Psoas muscle (tissue), 8 donors: ENCODE measurements around the gene GAMT. TPM values are rescaled to one million over a fixed set of nuclear protein-coding genes. Genes with fewer than 3 reads are reported as not detected.
A peak's percentile ranks its signal among the peaks of the same experiment; 100 is the strongest.
"Not testable (repeated sequence)": the region's sequence is repeated elsewhere in the genome, so short reads cannot be mapped to it uniquely, and the experiment has no call there.

ENCODE experiments used
- ATAC-seq, 4 donors: fragments of 200-7000 bp; cut with Tn5 transposase; one replicate each; pipeline ENCODE4 v1.9.1; 2020; ENCODE audit warnings: moderate library complexity in 3 of 4, mild to moderate bottlenecking in 2 of 4
- DNase-seq, 2 donors: peaks; one replicate each; pipeline ENCODE4 v3.0.0-alpha.2; 2020
- H3K27ac ChIP-seq: fragments of 200-600 bp; one replicate; pipeline ENCODE4 v1.8.0; 2022
- H3K27me3 ChIP-seq, 3 donors: fragments of 200-600 bp in 1 of 3; one replicate each; pipeline versions ENCODE4 v1.6.1 to v1.8.0; 2013 to 2022; ENCODE audit warnings: low read length in 2 of 3, mild to moderate bottlenecking in 2 of 3, moderate library complexity in 1 of 3; ENCODE audit not compliant: insufficient read depth in 3 of 3
- H3K36me3 ChIP-seq, 2 donors: fragments of 200-600 bp in 1 of 2; one replicate each; pipeline versions ENCODE4 v1.6.1 to v1.8.0; 2013 to 2022; ENCODE audit warnings: low read depth in 1 of 2, mild to moderate bottlenecking in 1 of 2, moderate library complexity in 1 of 2; ENCODE audit not compliant: insufficient read depth in 1 of 2
- H3K4me1 ChIP-seq: fragments of 200-600 bp; one replicate; pipeline ENCODE4 v1.8.0; 2022
- H3K4me3 ChIP-seq: fragments of 200-600 bp; one replicate; pipeline ENCODE4 v1.8.0; 2022; ENCODE audit warnings: mild to moderate bottlenecking
- H3K9me3 ChIP-seq: fragments of 200-600 bp; one replicate; pipeline ENCODE4 v1.8.0; 2022
- CTCF ChIP-seq: fragments of 200-600 bp; IDR thresholded peaks from one replicate; pipeline ENCODE4 v1.8.0; 2022; ENCODE audit warnings: antibody characterized with exemption
- WGBS, 3 donors: extraction: QIAGEN DNeasy Blood & Tissue Kit; methylation state at CpG; one replicate each; pipeline versions ENCODE4 v1.1.6 to v1.1.7; 2013; 5-methylcytosine and 5-hydroxymethylcytosine counted together
- intact Hi-C, 2 donors: fragments of 100-400 bp; cut with DNase I; formaldehyde crosslinking; loops; one replicate each; pipeline versions ENCODE4 v1.11.0 to v1.14.2; 2022
- polyA plus RNA-seq, 3 donors: library from polyadenylated mRNA; stranded (reverse); fragments of 200-250 nt; gene quantifications; one replicate each; pipeline ENCODE4 v1.2.3, GENCODE V29; 2013
- total RNA-seq, 4 donors: library from RNA; stranded (reverse); fragmentation: NEBNext Ultra II Directional in 2 of 4; extraction: Animal tissue kit (Norgen Biotek cat#: 25700) in 2 of 4; gene quantifications; one replicate each; pipeline versions ENCODE4 v1.2.1 to v1.2.4, GENCODE V29; 2021 to 2023
- donor health status: healthy with polysubstance abuse.
- donor health status: DM: no; HTN: no; CAD: no; lungs with moderate emphysema.
- donor health status: Bipolar disorder and iron deficiency.
- donor health status: healthy.
- donor health status: DM: yes; HTN: yes; CAD: no.
- donor health status: DM: no; HTN: no; CAD: no.
- donor health status: DM: no; HTN: no; CAD: no.
- donor health status: DM: yes; HTN: yes; CAD: no.

Gene GAMT
- total and polyA plus RNA-seq, 7 donors = 162 to 464 (median 237) TPM

- no peak overlapping the region for H3K4me3 ChIP-seq
These were observed 20.6 kb upstream of the GAMT start for GRCh38 chr19:1421958-1422305.

GRCh38 chr19:1421218-1421957 lies 20.0 kb upstream of the GAMT start:
- no peak for DNase-seq
- peaks cover 32% of the 10 kb centered on the region for H3K4me1 ChIP-seq
- no peaks in the 10 kb centered on the region for H3K9me3 ChIP-seq
- no peaks in the 10 kb centered on the region for H3K27me3 ChIP-seq
- 90 to 91% (median 90%) methylated on average over 35 to 37 of the region's 37 CpGs for WGBS, 3 donors
- no peak for TF ChIP-seq CTCF
- H3K27ac ChIP-seq = no peak overlapping the region
- H3K4me3 ChIP-seq = no peak overlapping the region
- intact Hi-C loops = no loop called here
- no peak for ATAC-seq
- peaks cover 0 to 73% of the 10 kb centered on the region in 2 donors for H3K36me3 ChIP-seq

More at GRCh38 chr19:1421958-1422305, 20.6 kb upstream of the GAMT start:
- 60 to 79% (median 69%) methylated on average over 22 of the region's 22 CpGs for whole genome bisulfite sequencing, 3 donors
- H3K36me3 ChIP-seq = peaks cover 4 to 79% of the 10 kb centered on the region in 2 donors
- H3K9me3 ChIP-seq = no peaks in the 10 kb centered on the region
- intact Hi-C loops = no loop called here
- H3K27ac ChIP-seq = no peak overlapping the region
- DNase-seq (no peak), ATAC-seq (peak in 2 of 4 donors; percentile 8 to 15)
- H3K4me1 ChIP-seq = peaks cover 26% of the 10 kb centered on the region
- H3K27me3 ChIP-seq = no peaks in the 10 kb centered on the region
- TF ChIP-seq CTCF = no peak

- Histone ChIP-seq H3K27ac (no peak overlapping the region), H3K4me3 (no peak overlapping the region), H3K9me3 (no peaks in the 10 kb centered on the region), H3K36me3 (peaks cover 0 to 65% of the 10 kb centered on the region in 2 donors), H3K27me3 (no peaks in the 10 kb centered on the region), H3K4me1 (peaks cover 40% of the 10 kb centered on the region)
- intact Hi-C loops = no loop called here
- 82 to 88% (median 87%) methylated on average over 15 of the region's 15 CpGs for WGBS, 3 donors
- DNase-seq (no peak), ATAC-seq (no peak)
- no peak for TF ChIP-seq CTCF
These were observed 19.2 kb upstream of the GAMT start for GRCh38 chr19:1420590-1420989.

- WGBS, 3 donors = 93 to 95% (median 94%) methylated on average over 21 to 29 of the region's 43 CpGs
- H3K27ac ChIP-seq = not testable (repeated sequence)
These were observed 18.7 kb upstream of the GAMT start for GRCh38 chr19:1420085-1420484.

GRCh38 chr19:1418951-1419738 lies 17.8 kb upstream of the GAMT start:
- no peak for DNase-seq
- H3K36me3 ChIP-seq = peaks cover 0 to 55% of the 10 kb centered on the region in 2 donors

More at GRCh38 chr19:1420085-1420484, 18.7 kb upstream of the GAMT start:
- H3K27me3 ChIP-seq, intact Hi-C loops, DNase-seq, H3K9me3 ChIP-seq, ATAC-seq, H3K4me3 ChIP-seq: not testable (repeated sequence)
- H3K36me3 ChIP-seq = peaks cover 0 to 60% of the 10 kb centered on the region in 2 donors
- H3K4me1 ChIP-seq = peaks cover 43% of the 10 kb centered on the region

More at GRCh38 chr19:1418951-1419738, 17.8 kb upstream of the GAMT start:
- WGBS, 3 donors = 52 to 84% (median 53%) methylated on average over 20 to 21 of the region's 21 CpGs
- H3K27me3 ChIP-seq = no peaks in the 10 kb centered on the region
- no peak overlapping the region for H3K4me3 ChIP-seq
- H3K27ac ChIP-seq = peak overlapping the region; percentile 85
- TF ChIP-seq CTCF = no peak
- peaks cover 51% of the 10 kb centered on the region for H3K4me1 ChIP-seq
- H3K9me3 ChIP-seq = no peaks in the 10 kb centered on the region
- ATAC-seq = peak in 2 of 4 donors; percentile 7 to 52
- intact Hi-C loops = loop anchor here in 1 of 2 donors (10.0 kb wide), 1 partner anchor 144 kb away; the partner anchor contains the start of gene FAM174C
